HPDE6-E6E7 (cell line): ENCODE measurements around the gene SPARC.

Experiments used
- DNase-seq: peaks from one replicate; pipeline ENCODE4 v3.0.0; 2011; ENCODE audit warnings: missing footprints; ENCODE audit errors: extremely low spot score

The SPARC gene

GRCh38 chr5:151624476-151624875, 62.2 kb downstream of the SPARC start:
- no peak for DNase-seq

GRCh38 chr5:151622367-151623088, 64.2 kb downstream of the SPARC start:
- no peak for DNase-seq

- DNase-seq = no peak
These were observed 66.3 kb downstream of the SPARC start for GRCh38 chr5:151620461-151620840.

- peak; percentile 78 for DNase-seq
These were observed 66.8 kb downstream of the SPARC start for GRCh38 chr5:151619812-151620460.

GRCh38 chr5:151618907-151619306, 67.8 kb downstream of the SPARC start:
- DNase-seq = no peak

GRCh38 chr5:151617841-151618710, 68.6 kb downstream of the SPARC start:
- no peak for DNase-seq

- no peak for DNase-seq
These were observed 69.3 kb downstream of the SPARC start for GRCh38 chr5:151617383-151617840.

GRCh38 chr5:151615431-151615830, 71.3 kb downstream of the SPARC start:
- DNase-seq = peak; percentile 93

GRCh38 chr5:151614565-151614964, 72.2 kb downstream of the SPARC start:
- no peak for DNase-seq

GRCh38 chr5:151612689-151613427, 73.9 kb downstream of the SPARC start:
- peak; percentile 96 for DNase-seq

- DNase-seq = no peak
These were observed 75.5 kb downstream of the SPARC start for GRCh38 chr5:151611127-151611775.
